HEK293T (cell line): ENCODE measurements around the gene RNF150.

Experiments
- BHLHE40 ChIP-seq: fragments of 450-650 bp; IDR thresholded peaks from 2 replicates; pipeline ENCODE4 v1.6.1; 2016; ENCODE audit warnings: mild to moderate bottlenecking, moderate library complexity, borderline replicate concordance
- CTBP1 ChIP-seq: fragments of 450-650 bp; IDR thresholded peaks from 2 replicates; pipeline ENCODE4 v1.6.1; 2016; ENCODE audit warnings: borderline replicate concordance
- ELF4 ChIP-seq: fragments of 450-650 bp; IDR thresholded peaks from 2 replicates; pipeline ENCODE4 v1.6.1; 2017; ENCODE audit warnings: antibody characterized with exemption
- FOXA1 ChIP-seq: fragments of 450-650 bp; IDR thresholded peaks from 2 replicates; pipeline ENCODE4 v1.6.1; 2016; ENCODE audit warnings: mild to moderate bottlenecking
- FOXM1 ChIP-seq: fragments of 450-650 bp; IDR thresholded peaks from 2 replicates; pipeline ENCODE4 v1.6.1; 2017; ENCODE audit warnings: mild to moderate bottlenecking, borderline replicate concordance
- HDGF ChIP-seq: fragments of 450-650 bp; IDR thresholded peaks from 2 replicates; pipeline ENCODE4 v1.6.1; 2017; ENCODE audit warnings: antibody characterized with exemption, borderline replicate concordance
- L3MBTL2 ChIP-seq: fragments of 450-650 bp; conservative IDR thresholded peaks from 2 replicates; pipeline ENCODE4 v1.6.1; 2016; ENCODE audit warnings: mild to moderate bottlenecking
- SP1 ChIP-seq: fragments of 450-650 bp; IDR thresholded peaks from 2 replicates; pipeline ENCODE4 v1.6.1; 2017
- SUZ12 ChIP-seq: fragments of 450-650 bp; IDR thresholded peaks from 2 replicates; pipeline ENCODE4 v1.6.1; 2016; ENCODE audit warnings: mild to moderate bottlenecking
- TF ChIP-seq, protein P1 (sequence below): fragments of 450-650 bp; IDR thresholded peaks from 2 replicates; pipeline ENCODE4 v1.6.1; 2016

DNA sequence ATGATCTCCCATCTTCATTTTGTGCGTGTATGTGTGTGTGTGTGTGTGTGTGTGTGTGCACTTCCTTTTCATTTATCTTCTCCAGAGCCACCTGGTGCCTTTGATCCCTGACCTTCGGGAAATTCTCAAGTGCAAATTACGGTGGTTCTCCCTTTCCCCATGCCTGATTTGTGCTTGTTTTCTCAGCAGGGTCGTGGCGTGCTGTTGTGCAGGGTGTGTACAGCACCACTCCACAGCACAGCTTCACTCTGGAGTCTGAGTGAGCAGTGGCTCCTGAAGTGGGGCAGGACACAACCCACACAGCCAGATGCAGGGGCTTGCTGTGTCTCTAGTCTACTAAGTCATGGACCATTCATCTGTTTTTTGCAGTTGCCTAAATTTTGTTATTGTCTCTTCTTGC lies 262.8 kb downstream of the RNF150 start:
- TF ChIP-seq BHLHE40: no peak
- TF ChIP-seq HDGF: no peak
- no peak for TF ChIP-seq SP1
- TF ChIP-seq, protein P1, sequence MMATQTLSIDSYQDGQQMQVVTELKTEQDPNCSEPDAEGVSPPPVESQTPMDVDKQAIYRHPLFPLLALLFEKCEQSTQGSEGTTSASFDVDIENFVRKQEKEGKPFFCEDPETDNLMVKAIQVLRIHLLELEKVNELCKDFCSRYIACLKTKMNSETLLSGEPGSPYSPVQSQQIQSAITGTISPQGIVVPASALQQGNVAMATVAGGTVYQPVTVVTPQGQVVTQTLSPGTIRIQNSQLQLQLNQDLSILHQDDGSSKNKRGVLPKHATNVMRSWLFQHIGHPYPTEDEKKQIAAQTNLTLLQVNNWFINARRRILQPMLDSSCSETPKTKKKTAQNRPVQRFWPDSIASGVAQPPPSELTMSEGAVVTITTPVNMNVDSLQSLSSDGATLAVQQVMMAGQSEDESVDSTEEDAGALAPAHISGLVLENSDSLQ: no peak
- no peak for TF ChIP-seq FOXA1
- TF ChIP-seq SUZ12: no peak
- no peak for TF ChIP-seq CTBP1
- no peak for TF ChIP-seq L3MBTL2
- no peak for TF ChIP-seq FOXM1
- TF ChIP-seq ELF4: no peak
